ENCODE data around the gene KLF4. TPM values are rescaled to one million over a fixed set of nuclear protein-coding genes. Genes with fewer than 3 reads are reported as not detected.
"Not testable (repeated sequence)": the region's sequence is repeated elsewhere in the genome, so short reads cannot be mapped to it uniquely, and the experiment has no call there.

KLF4 gene
- total RNA-seq, 1 donor from 2014 or later = 36.9 TPM

- not testable (repeated sequence) for DNase-seq (ENCODE audit: missing footprints); ATAC-seq
- intact Hi-C loops (cut with DNase I) = loop anchor here (2.0 to 10.0 kb wide), 2 partner anchors 84 to 146 kb away; no protein-coding TSS in a partner anchor
These were observed 1.0 kb upstream of the KLF4 start for GRCh38 chr9:107490606-107490970.

GRCh38 chr9:107489144-107489673 is 360 bp downstream of the KLF4 start:
- intact Hi-C loops (cut with DNase I) = loop anchor here (5.0 to 10.0 kb wide), 4 partner anchors 258 to 946 kb away; no protein-coding TSS in a partner anchor
- DNase-seq (ENCODE audit: missing footprints) = no peak
- ATAC-seq = no peak

GRCh38 chr9:107488375-107489143 is 1.0 kb downstream of the KLF4 start:
- ATAC-seq (peak; percentile 48), DNase-seq (ENCODE audit: missing footprints) (peak; percentile 90)
- intact Hi-C loops (cut with DNase I) = loop anchor here (5.0 to 10.0 kb wide), 4 partner anchors 259 to 946 kb away; no protein-coding TSS in a partner anchor

GRCh38 chr9:107487521-107488374 is 1.8 kb downstream of the KLF4 start:
- no peak for ATAC-seq
- peak; percentile 82 for DNase-seq (ENCODE audit: missing footprints)
- intact Hi-C loops (cut with DNase I) = loop anchor here (5.0 to 10.0 kb wide), 4 partner anchors 260 to 947 kb away; no protein-coding TSS in a partner anchor

GRCh38 chr9:107486674-107487520 is 2.7 kb downstream of the KLF4 start:
- DNase-seq (ENCODE audit: missing footprints) = no peak
- no peak for ATAC-seq
- intact Hi-C loops (cut with DNase I) = loop anchor here (5.0 to 10.0 kb wide), 4 partner anchors 260 to 948 kb away; no protein-coding TSS in a partner anchor

GRCh38 chr9:107485458-107486043 is 4.0 kb downstream of the KLF4 start:
- DNase-seq (ENCODE audit: missing footprints) = no peak
- intact Hi-C loops (cut with DNase I) = loop anchor here (5.0 to 10.0 kb wide), 4 partner anchors 262 to 949 kb away; no protein-coding TSS in a partner anchor

GRCh38 chr9:107484117-107484723 is 5.3 kb downstream of the KLF4 start:
- ATAC-seq (peak; percentile 48), DNase-seq (ENCODE audit: missing footprints) (no peak)

More at GRCh38 chr9:107485458-107486043, 4.0 kb downstream of the KLF4 start:
- ATAC-seq = no peak

GRCh38 chr9:107483666-107484065 is 5.9 kb downstream of the KLF4 start:
- intact Hi-C loops (cut with DNase I) = loop anchor here (2.0 to 10.0 kb wide), 4 partner anchors 571 to 1084 kb away; no protein-coding TSS in a partner anchor
- ATAC-seq = no peak
- DNase-seq (ENCODE audit: missing footprints) = no peak

More at GRCh38 chr9:107484117-107484723, 5.3 kb downstream of the KLF4 start:
- intact Hi-C loops (cut with DNase I) = loop anchor here (5.0 to 10.0 kb wide), 3 partner anchors 571 to 1083 kb away; no protein-coding TSS in a partner anchor

GRCh38 chr9:107481035-107481434 is 8.5 kb downstream of the KLF4 start:
- ATAC-seq = no peak
- no peak for DNase-seq (ENCODE audit: missing footprints)
- intact Hi-C loops (cut with DNase I) = loop anchor here (5.0 to 10.0 kb wide), 3 partner anchors 574 to 1086 kb away; no protein-coding TSS in a partner anchor

GRCh38 chr9:107480386-107480789 is 9.2 kb downstream of the KLF4 start:
- intact Hi-C loops (cut with DNase I) = loop anchor here (5.0 to 10.0 kb wide), 3 partner anchors 574 to 1087 kb away; no protein-coding TSS in a partner anchor
- ATAC-seq = peak; percentile 47
- peak; percentile 72 for DNase-seq (ENCODE audit: missing footprints)

- intact Hi-C loops (cut with DNase I) = no loop called here
- no peak for ATAC-seq
- DNase-seq (ENCODE audit: missing footprints) = no peak
These were observed 10.8 kb downstream of the KLF4 start for GRCh38 chr9:107478805-107479204.

- no peak for ATAC-seq
- intact Hi-C loops (cut with DNase I) = no loop called here
These were observed 15.4 kb downstream of the KLF4 start for GRCh38 chr9:107474124-107474523.

GRCh38 chr9:107472581-107473340 is 16.8 kb downstream of the KLF4 start:
- no peak for DNase-seq (ENCODE audit: missing footprints)
- intact Hi-C loops (cut with DNase I) = no loop called here
- ATAC-seq = no peak

More at GRCh38 chr9:107474124-107474523, 15.4 kb downstream of the KLF4 start:
- DNase-seq (ENCODE audit: missing footprints) = no peak

- intact Hi-C loops (cut with DNase I) = no loop called here
- no peak for ATAC-seq
These were observed 18.0 kb downstream of the KLF4 start for GRCh38 chr9:107471552-107471951.

GRCh38 chr9:107467416-107467815 is 22.2 kb downstream of the KLF4 start:
- DNase-seq (ENCODE audit: missing footprints) = no peak
- intact Hi-C loops (cut with DNase I) = loop anchor here (5.0 kb wide), 1 partner anchor 1295 kb away; no protein-coding TSS in a partner anchor

More at GRCh38 chr9:107471552-107471951, 18.0 kb downstream of the KLF4 start:
- no peak for DNase-seq (ENCODE audit: missing footprints)

GRCh38 chr9:107466826-107467225 is 22.7 kb downstream of the KLF4 start:
- DNase-seq (ENCODE audit: missing footprints) (no peak), ATAC-seq (no peak)
- intact Hi-C loops (cut with DNase I) = loop anchor here (5.0 kb wide), 1 partner anchor 1295 kb away; no protein-coding TSS in a partner anchor

More at GRCh38 chr9:107467416-107467815, 22.2 kb downstream of the KLF4 start:
- no peak for ATAC-seq

Measured in Right ventricle myocardium inferior (tissue), 1 donor.